ENCODE results near the gene EFEMP2.
A peak's percentile ranks its signal among the peaks of the same experiment; 100 is the strongest.

Gene EFEMP2

DNA sequence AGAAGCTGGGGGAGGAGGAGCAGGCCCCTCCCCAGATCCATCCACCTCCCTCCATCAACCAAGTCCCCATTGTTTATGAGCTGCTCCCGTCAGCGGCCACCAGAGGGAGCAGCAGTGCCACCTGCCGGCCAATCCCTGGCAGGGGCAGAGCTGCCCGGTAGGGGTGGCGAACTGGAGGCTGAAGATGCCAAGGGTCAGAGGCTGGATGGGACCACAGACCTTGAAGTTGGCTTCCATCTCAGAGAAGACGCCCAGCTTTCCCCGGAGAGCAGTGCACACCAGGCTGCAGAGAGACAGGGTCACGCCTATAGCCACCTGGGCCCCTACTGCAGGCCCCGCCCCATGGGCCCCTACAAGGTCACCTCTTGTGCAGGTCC, 12.1 kb upstream of the EFEMP2 start:
- peak; percentile 72 for DNase-seq

DNA sequence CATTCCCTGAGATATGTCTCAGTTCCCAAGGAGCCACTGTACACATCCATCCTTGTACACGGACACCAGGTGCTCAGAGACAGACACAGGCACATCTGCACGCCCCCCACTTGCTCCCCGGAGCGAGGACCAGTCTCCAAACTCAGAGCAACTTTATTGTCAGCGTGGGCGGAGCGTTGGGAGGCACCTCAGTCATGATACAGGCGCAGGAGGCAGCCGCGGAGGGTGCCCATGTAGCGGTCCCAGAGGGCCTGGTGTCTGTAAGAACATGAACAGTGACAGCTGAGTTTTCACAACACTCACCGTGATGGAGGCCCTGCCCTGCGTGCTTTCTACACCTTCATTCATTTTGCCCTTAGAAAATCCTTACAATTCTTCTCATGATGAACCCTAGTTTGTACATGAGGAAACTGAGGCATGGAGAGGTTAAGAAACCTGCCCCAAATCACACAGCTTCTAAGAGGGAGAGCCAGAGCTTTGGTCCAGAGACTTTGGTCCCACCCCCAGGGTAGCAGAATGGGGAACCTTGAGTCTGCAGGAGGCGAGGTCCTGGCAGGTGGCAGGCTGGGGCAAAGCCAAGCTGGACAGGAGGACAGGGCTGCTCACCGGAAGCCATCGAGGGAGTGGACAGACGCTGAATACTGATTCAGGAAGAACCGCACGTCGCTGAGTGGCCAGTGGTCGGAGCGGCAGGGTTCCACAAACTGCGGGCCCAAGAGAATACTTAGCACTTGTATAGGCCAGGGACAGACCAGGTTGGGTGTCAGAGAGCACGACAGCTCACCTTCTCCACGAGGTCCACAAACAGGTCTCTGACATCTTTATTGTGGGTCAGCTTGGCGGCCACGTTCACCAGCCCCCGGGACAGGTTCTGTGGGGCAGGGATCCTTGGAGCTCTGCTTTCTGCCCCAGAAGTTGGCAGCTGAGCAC, 11.5 kb upstream of the EFEMP2 start:
- DNase-seq: no peak

DNA sequence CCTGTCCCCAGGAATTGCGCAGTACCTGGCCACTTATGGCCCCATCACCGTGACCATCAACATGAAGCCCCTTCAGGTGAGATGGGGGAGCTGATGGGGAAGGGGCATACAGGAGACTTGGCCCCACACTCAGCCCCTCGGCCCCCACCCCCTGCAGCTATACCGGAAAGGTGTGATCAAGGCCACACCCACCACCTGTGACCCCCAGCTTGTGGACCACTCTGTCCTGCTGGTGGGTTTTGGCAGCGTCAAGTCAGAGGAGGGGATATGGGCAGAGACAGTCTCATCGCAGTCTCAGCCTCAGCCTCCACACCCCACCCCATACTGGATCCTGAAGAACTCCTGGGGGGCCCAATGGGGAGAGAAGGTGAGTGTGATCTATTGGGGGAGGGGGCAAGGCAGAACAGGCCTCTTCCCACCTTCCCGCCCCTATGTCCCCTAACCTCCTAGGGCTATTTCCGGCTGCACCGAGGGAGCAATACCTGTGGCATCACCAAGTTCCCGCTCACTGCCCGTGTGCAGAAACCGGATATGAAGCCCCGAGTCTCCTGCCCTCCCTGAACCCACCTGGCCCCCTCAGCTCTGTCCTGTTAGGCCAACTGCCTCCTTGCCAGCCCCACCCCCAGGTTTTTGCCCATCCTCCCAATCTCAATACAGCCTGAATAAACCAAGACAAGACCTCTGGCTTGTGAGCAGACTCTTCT, 10.6 kb upstream of the EFEMP2 start:
- no peak for DNase-seq

DNA sequence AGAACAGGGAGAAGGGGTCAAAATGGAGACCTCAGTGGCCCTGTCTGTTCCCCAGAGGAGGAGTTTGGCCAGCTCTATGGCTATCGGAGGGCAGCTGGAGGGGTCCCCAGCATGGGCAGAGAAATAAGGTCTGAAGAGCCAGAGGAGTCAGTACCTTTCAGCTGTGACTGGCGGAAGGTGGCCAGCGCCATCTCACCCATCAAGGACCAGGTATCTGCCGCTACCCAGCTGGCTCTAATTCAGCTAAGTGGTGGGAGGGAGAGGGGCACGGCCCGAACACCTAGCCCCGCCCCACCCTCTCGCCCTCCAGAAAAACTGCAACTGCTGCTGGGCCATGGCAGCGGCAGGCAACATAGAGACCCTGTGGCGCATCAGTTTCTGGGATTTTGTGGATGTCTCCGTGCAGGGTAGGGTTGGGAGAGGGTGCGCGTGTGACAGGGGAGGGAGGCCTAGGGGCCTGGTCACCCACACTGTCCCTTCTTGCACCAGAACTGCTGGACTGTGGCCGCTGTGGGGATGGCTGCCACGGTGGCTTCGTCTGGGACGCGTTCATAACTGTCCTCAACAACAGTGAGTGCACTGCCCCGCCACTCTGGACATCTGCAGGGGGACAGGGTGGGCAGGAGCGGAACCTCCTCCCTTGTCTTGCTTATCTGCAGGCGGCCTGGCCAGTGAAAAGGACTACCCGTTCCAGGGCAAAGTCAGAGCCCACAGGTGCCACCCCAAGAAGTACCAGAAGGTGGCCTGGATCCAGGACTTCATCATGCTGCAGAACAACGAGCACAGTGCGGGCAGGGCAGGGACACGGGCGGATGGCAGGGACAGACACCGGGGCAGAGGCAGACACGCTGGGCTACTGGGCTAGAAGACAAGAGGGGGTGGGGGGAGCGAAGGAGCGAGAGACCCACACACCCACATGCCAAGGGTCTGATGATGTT, 9.8 kb upstream of the EFEMP2 start:
- DNase-seq: no peak

DNA sequence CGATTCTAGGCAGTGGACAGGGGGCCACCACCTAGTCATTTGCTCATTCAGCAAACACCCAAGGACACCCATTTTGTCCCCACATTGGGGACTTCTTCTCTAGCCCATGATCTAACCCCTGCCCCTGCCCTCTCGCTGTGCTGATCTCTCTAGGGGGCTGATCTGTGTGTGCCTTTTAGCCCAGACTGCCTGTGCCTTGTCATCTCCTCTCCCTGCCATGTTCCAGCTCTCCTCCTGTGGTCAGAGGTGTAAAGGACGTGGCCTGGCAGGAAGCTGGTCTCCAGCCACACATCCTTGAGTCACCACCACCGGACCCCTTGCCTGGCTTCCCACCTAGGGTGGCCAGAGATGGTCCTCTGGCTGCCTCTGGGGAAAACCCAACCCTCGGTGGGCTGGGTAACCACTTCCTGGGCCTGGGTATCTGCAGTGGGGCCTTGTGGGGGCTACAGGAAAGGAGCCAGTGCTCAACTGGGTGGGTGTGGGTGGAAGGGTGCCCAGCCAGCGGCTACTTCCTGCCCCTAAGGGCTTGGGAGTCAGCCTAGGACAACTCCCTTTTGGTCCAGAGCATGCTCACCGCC, 8.3 kb upstream of the EFEMP2 start:
- DNase-seq: no peak

DNA sequence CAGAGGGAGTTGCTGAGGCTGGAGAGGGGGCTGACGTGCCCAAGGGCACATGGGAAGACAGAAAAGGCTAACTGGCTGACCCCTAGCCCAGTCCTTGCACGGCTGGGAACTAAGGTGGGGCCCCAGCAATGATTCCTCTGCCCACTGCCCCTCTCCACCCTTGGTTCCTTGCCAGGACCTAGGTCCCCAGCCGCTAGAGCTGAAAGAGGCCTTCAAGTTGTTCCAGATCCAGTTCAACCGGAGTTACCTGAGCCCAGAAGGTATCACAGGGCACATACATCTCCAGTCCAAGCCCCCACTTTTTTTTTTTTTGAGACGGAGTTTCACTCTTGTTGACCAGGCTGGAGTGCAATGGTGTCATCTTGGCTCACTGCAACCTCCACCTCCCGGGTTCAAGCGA, 7.4 kb upstream of the EFEMP2 start:
- DNase-seq: no peak

DNA sequence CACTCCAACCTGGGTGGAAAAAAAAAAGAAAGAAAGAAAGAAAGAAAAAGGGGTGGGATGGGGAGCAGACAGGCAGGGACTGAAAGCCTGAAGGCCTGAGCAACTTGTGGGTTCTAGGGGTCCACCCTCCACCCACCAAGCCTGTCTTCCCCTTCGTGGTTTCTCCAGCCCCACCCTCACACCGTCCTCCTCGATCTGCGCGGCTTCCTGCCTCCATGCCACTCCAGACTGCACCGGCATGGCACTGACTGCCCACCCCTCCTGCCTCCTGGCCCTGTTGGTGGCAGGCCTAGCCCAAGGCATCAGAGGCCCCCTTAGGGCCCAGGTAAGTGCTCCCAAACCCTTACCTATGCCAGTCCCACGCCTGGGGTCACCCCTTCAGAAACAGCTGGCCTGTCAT, 7.0 kb upstream of the EFEMP2 start, which contains the start of gene CTSW:
TSS of gene CTSW (plus strand) at position 221 of the 400 bp plus-strand sequence. CDS start at position 239, 18 bp downstream.
- DNase-seq: no peak

DNA sequence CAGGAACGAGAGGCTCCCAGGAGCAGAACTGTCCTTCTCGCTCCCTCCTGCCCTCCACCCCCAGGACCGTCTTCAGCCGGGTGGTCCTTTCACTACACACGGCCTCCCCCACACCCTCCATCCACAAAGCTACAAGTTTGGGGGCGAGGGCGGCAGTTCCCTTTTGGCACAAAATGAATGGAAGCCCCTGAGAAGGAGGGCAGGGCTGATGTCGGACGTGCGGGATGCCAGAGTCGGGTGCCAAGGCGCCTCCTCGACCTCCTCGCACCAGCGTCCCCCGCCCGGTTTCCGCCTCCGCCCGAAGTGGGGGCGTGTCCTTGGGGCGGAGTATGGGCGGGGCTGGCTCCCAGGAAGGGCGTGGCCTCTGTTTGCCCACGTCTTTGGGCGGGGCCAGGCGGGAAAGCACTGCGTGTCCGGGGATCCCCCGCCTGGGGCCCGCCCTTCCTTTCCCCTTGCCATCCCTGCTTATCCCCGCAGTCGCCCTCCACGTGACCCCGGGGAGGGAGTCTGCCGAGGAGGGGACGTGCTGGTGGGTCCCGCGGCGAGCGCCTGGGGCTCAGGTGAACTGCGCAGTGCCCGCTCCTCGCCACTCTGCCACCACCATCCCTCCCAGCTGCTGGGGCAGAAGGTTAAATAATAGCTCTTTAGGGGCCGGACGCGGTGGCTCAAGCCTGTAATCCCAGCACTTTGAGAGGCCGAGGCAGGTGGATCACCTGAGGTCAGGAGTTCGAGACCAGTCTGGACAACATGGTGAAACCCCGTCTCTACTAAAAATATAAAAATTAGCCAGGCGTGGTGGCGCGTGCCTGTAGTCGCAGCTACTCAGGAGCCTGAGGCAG, 937 bp upstream of the EFEMP2 start:
- DNase-seq: peak; percentile 92

DNA sequence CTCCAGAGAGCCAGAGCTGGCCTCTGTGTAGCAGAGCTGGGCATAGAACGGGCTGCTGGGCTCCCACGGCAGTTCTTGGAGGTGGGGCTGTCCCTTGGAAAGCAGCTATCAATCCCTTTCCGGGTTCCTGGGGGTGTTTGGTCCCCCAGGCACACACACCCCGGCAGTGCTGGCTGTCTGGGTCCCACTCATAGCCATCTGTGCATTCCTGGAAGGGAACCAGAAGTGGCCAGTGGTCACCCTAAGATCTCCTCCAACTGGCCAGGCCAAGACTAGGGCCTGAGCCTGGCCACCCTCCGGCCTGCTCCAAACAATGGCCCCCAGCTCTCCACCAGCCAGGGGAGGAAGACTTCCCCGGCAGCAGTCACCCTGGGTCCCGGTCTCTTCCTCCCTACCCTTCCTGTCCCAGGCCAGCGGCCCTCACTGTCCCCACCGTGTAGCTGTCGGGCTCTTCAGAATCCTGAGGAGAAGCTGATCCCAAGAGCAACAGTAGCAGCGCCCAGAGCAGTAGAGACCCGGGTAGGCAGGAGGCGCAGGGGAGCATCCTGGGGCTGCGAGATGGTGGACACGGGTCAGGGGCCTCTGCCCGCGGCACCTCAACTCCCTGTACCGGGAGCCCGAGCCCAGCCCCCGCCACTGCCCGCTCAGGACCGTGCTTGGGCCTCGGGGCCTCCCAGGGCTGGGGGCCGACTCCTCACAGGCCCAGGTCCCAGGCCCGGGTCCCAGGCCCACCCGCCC, 620 bp downstream of the EFEMP2 start:
- DNase-seq: no peak

DNA sequence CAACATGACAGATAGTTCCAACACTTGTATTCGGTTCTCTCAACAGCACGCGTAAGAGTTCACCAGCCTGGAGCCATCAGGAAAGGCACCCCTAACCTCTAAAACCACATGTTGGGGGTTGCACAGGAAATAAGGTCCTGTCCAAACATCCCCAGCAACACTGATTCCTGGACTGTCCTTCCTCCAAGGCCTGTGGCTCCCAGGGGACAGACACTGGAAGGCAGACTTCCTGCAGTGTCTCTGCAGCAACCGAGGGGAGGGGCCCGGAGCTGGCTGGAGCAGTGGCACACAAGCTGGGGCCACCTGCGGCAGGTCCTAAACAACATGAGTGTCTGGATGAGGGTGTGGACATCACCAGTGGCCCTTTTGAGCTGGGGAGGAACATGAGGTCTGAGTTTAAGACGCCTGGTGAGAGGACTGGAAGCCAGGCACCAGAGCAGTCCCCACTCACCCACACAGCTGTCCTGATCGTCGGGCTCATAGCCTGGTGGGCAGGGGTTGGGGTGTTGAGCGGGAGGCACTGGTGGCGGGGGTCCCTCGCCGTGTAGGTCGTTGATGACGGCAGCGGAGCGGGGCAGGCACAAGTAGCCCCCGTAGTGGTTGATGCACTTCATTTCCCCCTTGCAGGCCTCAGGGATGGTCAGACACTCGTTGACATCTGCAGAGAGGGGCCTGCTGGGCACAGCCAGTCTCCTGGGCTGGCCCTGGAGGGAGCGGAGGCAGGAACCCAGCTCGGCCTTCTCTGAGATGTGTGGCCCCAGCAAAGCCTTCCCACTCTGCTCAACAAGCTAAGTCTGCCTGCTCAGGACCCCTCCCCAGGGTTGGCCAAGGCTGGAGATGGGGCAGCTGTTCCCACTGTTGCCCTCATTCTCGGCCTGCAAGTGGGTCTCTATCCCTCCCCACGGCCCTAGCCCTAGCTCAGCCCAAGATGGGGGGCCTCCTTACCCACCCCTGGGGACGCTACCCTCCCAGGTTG, 1.6 kb downstream of the EFEMP2 start:
- peak; percentile 28 for DNase-seq

DNA sequence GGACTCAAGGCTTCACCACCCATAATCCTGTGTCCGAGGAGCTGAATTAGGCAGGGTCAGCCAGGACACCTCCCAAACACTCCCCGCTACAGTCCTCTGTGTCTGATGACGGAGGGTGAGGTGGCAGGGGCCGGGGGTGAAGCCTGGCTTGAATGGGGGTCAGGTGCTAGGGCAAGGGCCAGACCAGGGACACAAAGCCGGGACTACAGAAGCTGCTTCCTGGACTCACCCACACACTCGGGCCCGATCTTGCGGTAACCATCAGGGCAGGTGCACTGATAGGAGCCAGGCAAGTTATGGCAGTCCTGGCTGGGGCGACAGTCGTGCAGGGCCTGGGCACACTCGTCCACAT, 2.3 kb downstream of the EFEMP2 start:
- DNase-seq: no peak

DNA sequence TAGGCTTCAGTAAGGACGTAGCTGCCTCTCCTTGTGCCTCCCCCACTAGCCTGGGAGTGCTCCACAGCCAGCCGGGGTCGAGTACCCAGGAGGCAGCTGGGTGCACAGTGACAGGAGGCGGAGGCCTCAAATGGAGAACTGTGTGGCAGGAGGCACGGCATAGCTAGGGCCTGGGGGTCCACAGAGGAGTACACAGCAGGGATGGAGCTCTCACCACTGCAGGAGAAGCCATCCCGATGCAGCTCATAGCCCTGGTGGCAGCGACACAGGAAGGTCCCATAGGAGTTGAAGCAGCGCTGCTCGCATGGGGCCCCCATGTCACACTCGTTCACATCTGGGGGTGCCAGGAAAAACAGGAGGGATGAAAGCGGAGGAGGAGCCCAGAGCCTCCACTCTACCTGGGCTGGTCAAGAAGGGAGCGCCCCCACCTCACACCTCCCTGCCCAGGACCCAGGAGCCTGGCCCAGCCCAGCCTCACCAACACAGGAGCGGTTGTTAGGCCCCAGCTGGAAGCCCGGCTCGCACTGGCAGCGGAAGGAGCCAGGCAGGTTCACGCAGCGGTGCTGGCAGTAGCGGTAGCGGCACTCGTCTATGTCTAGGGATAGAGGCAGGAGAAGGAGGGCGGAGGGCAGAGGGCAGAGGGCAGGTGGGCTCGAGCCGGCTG, 2.8 kb downstream of the EFEMP2 start:
- no peak for DNase-seq

DNA sequence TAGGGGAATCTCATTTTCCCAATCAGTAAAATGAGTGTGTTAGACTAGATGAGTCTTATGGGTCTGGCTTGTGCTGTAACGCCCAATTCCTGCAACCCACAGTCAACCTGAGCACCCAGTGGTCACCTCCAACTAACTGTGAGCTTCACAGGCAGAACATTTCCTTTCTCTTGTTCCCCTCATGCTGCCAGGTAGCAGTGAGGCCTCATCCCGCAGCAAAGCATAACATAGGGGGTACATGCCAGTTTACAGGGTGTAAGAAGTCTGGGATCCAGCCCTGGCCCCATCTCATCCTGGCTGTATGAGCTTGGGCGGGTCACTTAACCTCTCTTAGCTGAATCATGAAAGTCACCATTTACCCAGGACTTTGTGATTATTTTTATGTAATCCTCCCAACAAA, 3.7 kb downstream of the EFEMP2 start:
- no peak for DNase-seq

DNA sequence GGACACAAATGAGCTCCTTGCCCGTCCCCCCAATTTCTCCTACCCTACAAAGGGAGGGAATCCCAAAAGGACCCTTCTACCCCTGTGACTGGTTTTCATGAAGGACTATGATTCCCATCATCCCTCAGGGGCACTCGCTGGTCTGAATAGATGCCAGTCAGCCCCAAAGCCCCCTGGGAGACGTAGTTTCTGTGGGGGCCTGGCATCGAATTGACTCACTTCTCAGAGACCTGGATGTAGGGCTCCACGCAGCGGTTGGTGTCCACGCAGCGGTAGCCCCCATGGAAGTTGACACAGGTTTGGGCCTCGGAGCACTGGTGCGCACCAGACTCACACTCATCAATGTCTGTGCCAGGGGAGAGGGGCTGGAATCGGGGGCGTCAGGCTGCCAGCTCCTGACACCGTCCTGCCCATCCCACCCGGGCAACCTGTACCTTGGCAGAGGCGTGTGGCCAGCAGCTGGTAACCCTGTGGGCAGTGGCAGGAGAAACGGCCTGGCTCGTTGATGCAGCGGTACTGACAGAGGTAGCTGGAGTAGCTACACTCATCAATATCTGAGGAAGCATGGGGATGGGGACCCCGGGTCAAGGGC, 4.4 kb downstream of the EFEMP2 start:
- peak; percentile 20 for DNase-seq

DNA sequence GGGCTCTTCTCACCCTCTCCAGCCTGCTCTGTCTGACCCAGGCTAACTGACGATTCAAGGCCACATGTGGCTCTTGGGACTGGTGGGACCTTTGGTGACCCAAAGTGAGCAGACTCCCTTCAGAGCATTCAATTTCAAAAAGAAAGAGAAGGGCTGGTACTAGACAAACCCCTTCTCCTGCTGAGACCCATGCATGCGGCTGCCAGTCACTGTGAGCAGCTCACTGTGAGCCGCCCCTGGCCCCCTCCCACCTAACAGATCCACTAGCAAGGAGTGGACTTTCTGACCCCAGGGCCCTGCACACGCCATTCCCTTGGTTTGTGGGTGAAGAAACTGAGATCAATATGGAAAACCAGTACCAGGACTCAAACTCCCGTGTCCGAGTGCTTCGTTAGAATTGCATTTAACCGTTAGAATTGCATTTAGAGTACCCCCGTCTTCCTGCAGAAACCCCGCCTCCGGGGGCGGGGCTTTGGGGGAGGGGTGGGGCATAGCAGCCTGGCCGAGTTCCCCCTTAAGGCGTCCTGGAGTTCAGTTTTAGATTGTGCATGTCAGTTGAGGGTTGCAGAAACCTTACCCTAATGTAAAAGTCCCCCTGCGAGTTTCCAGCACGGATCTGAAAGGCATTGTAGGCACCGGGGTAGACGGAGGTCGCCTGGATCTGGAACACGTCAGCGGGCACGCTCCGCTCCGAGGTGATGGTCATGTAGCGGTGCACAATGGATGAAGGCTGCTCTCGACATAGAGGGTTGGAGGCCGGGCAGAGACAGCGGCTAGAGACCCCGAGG, 5.1 kb downstream of the EFEMP2 start:
- no peak for DNase-seq

DNA sequence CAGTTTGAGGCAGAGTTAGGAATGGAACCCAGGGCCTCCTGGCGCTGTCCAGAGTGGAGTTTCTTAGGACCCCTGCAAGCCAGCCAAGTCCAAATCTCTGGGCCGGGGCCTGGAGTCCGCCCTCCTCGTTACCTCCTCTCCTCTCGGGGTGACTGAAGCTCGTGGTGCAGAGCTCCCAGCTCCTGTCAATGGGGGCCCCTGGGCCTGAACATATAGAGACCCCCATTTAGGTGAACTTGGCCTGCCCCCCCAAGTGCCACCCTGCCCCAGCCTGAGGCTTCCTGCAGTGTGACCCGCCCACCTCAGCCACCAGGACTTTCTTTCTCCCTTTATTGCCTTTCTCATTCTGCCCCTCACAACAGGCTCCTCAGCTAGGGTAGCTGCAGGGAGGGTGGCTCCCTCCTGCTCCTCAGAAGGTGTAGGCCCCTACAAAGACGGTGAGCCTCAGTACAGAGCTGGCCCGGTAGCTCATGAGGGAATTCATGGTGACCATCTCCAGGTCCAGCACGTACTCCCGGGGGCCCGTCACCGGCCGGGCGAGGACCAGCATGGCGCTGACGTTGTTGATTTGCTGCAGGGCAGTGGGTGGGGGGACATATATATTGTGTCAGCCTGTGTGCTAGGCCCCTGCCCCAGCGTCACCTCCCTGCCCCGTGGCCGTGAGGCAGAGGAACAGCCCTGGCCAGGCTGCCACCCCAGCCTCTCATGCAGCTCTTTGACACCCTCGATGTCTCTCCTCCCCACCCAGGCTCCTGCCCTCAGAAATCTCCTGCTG, 5.9 kb downstream of the EFEMP2 start:
- no peak for DNase-seq

DNA sequence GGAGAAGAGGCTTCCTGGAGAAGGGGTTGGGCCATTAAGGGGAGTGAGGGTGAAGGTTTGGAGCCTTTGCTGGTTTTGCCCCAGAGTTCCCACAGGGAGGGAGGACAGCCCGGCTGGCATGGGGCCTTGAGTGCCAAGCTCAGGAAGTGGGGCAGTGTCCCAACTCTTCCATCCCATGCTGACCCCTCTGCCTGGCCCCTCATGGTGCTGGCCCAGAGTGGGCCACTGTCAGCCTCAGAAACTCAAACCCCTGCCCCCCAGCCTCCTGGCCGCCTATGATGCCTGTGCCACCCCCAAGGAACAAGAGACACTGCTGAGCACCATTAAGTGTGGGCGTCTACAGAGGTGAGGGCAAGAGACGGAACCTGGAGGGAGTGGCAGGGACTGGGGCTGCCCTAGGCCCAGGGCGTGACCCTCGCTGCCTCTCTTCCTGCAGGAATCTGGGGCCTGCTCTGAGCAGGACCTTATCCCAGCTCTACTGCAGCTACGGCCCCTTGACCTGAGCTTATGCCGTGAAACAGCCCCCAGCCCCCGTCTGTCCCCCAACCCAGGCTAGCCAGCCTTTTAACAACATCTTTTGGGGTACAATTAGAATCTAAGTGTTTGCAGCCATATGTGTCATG, 6.9 kb downstream of the EFEMP2 start:
- no peak for DNase-seq
